ENCODE results near the gene BCKDK. TPM values are rescaled to one million over a fixed set of nuclear protein-coding genes. Genes with fewer than 3 reads are reported as not detected.
A peak's percentile ranks its signal among the peaks of the same experiment; 100 is the strongest.

The BCKDK gene
- total RNA-seq, 1 experiment from 2014 or later = 47.7 TPM

GRCh38 chr16:31133046-31133501 is 24.9 kb downstream of the BCKDK start:
- POLR2A ChIA-PET (ENCODE audit: unreplicated experiment) = no interaction called here
- Histone ChIP-seq H3K9me3 (ENCODE audit: low read length) (no peaks in the 10 kb centered on the region), H2AFZ (ENCODE audit: low read length) (no peak overlapping the region), H3K4me2 (ENCODE audit: low read length) (no peak overlapping the region), H3K27me3 (ENCODE audit: low read length) (no peaks in the 10 kb centered on the region), H3F3A (ENCODE audit: low read length, unreplicated experiment) (no peaks in the 10 kb centered on the region), H3K79me2 (ENCODE audit: low read length) (no peaks in the 10 kb centered on the region), H3K27ac (ENCODE audit: low read length) (no peak overlapping the region), H3K4me3 (ENCODE audit: low read length) (no peak overlapping the region), H3K4me1 (ENCODE audit: insufficient read depth, low read length) (peaks cover 34% of the 10 kb centered on the region), H4K20me1 (ENCODE audit: low read length) (no peaks in the 10 kb centered on the region), H3K9me2 (replicated peaks; ENCODE audit: low read length) (no peaks in the 10 kb centered on the region), H3K9ac (ENCODE audit: low read length) (no peak overlapping the region), H3K36me3 (ENCODE audit: low read depth, low read length) (no peaks in the 10 kb centered on the region; the same call in 1 of the 2 replicates)
- intact Hi-C loops (cut with micrococcal nuclease) = no loop called here
- BruUV-seq (replicated peaks) = no TSS peak
- no peak for DNase-seq
- ATAC-seq = no peak
- TF ChIP-seq EZH2 (IDR thresholded peaks at IDR 0.05; ENCODE audit: low read length, unreplicated experiment) = no peak
- no peak for TF ChIP-seq EZH2phosphoT487 (IDR thresholded peaks at IDR 0.05; ENCODE audit: borderline replicate concordance, low read length)
- TF ChIP-seq, protein P1, sequence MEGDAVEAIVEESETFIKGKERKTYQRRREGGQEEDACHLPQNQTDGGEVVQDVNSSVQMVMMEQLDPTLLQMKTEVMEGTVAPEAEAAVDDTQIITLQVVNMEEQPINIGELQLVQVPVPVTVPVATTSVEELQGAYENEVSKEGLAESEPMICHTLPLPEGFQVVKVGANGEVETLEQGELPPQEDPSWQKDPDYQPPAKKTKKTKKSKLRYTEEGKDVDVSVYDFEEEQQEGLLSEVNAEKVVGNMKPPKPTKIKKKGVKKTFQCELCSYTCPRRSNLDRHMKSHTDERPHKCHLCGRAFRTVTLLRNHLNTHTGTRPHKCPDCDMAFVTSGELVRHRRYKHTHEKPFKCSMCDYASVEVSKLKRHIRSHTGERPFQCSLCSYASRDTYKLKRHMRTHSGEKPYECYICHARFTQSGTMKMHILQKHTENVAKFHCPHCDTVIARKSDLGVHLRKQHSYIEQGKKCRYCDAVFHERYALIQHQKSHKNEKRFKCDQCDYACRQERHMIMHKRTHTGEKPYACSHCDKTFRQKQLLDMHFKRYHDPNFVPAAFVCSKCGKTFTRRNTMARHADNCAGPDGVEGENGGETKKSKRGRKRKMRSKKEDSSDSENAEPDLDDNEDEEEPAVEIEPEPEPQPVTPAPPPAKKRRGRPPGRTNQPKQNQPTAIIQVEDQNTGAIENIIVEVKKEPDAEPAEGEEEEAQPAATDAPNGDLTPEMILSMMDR (conservative IDR thresholded peaks at IDR 0.05; ENCODE audit: low read depth, low read length) = no peak
- CTCF ChIA-PET = no interaction called here

GRCh38 chr16:31134091-31134571 is 25.9 kb downstream of the BCKDK start:
- Histone ChIP-seq H3K79me2 (ENCODE audit: low read length) (no peaks in the 10 kb centered on the region), H3K9ac (ENCODE audit: low read length) (no peak overlapping the region), H3K36me3 (ENCODE audit: low read depth, low read length) (no peaks in the 10 kb centered on the region; the same call in 1 of the 2 replicates), H3K4me1 (ENCODE audit: insufficient read depth, low read length) (peaks cover 37% of the 10 kb centered on the region), H3F3A (ENCODE audit: low read length, unreplicated experiment) (no peaks in the 10 kb centered on the region), H3K4me2 (ENCODE audit: low read length) (peak overlapping the region; percentile 72), H2AFZ (ENCODE audit: low read length) (no peak overlapping the region), H3K9me3 (ENCODE audit: low read length) (no peaks in the 10 kb centered on the region), H3K27me3 (ENCODE audit: low read length) (no peaks in the 10 kb centered on the region), H3K9me2 (replicated peaks; ENCODE audit: low read length) (no peaks in the 10 kb centered on the region), H3K4me3 (ENCODE audit: low read length) (no peak overlapping the region), H3K27ac (ENCODE audit: low read length) (no peak overlapping the region), H4K20me1 (ENCODE audit: low read length) (no peaks in the 10 kb centered on the region)
- TF ChIP-seq EZH2phosphoT487 (IDR thresholded peaks at IDR 0.05; ENCODE audit: borderline replicate concordance, low read length) (no peak), EZH2 (IDR thresholded peaks at IDR 0.05; ENCODE audit: low read length, unreplicated experiment) (no peak)
- TF ChIP-seq, protein P1 (conservative IDR thresholded peaks at IDR 0.05; ENCODE audit: low read depth, low read length) = no peak
- intact Hi-C loops (cut with micrococcal nuclease) = no loop called here
- ChIA-PET POLR2A (ENCODE audit: unreplicated experiment) (no interaction called here), CTCF (no interaction called here)
- ATAC-seq = no peak
- no TSS peak for BruUV-seq (replicated peaks)
- DNase-seq = no peak
